DOHH2 (cell line): ENCODE results near the gene PGAP3.
A peak's percentile ranks its signal among the peaks of the same experiment; 100 is the strongest.
"Not testable (repeated sequence)": the region's sequence is repeated elsewhere in the genome, so short reads cannot be mapped to it uniquely, and the experiment has no call there.

Experiments used
- H3F3A ChIP-seq: fragments of 200-600 bp; sonication (generic), shearing (Covaris generic); 2 replicates; pipeline ENCODE4 v1.6.0; 2016; ENCODE audit warnings: antibody characterized with exemption, mild to moderate bottlenecking; ENCODE audit not compliant: control insufficient read depth, insufficient read depth
- H3K27ac ChIP-seq: fragments of 200-600 bp; sonication (generic); 2 replicates; pipeline ENCODE4 v1.5.1; 2014; ENCODE audit warnings: low read depth, mild to moderate bottlenecking, low read length, moderate library complexity
- H3K27me3 ChIP-seq: fragments of 200-600 bp; sonication (generic); 2 replicates; pipeline ENCODE4 v1.6.1; 2014; ENCODE audit warnings: mild to moderate bottlenecking, low read length, mixed read lengths; ENCODE audit not compliant: control insufficient read depth
- H3K36me3 ChIP-seq: fragments of 200-600 bp; sonication (generic); 2 replicates; pipeline ENCODE4 v1.6.1; 2014; ENCODE audit warnings: mild to moderate bottlenecking, low read length, moderate library complexity, mixed read lengths; ENCODE audit not compliant: control insufficient read depth
- H3K4me1 ChIP-seq: fragments of 200-600 bp; sonication (generic); 2 replicates; pipeline ENCODE4 v1.6.1; 2014; ENCODE audit warnings: mild to moderate bottlenecking, low read length, mixed read lengths; ENCODE audit not compliant: control insufficient read depth
- H3K4me2 ChIP-seq: fragments of 200-600 bp; sonication (generic); 2 replicates; pipeline ENCODE4 v1.6.0; 2014; ENCODE audit warnings: mild to moderate bottlenecking, low read length, moderate library complexity
- H3K4me3 ChIP-seq: fragments of 200-600 bp; sonication (generic); 2 replicates; pipeline ENCODE4 v1.5.1; 2014; ENCODE audit warnings: mild to moderate bottlenecking, low read length, mixed read lengths
- H3K79me2 ChIP-seq: fragments of 200-600 bp; sonication (generic); 2 replicates; pipeline ENCODE4 v1.6.1; 2014; ENCODE audit warnings: mild to moderate bottlenecking, low read length, mixed read lengths; ENCODE audit not compliant: control insufficient read depth
- H3K9me2 ChIP-seq: fragments of 200-600 bp; sonication (generic); replicated peaks from 2 replicates; pipeline ENCODE4 v1.6.1; 2014; ENCODE audit warnings: mild to moderate bottlenecking, low read length, mixed read lengths; ENCODE audit not compliant: control insufficient read depth
- H3K9me3 ChIP-seq: fragments of 200-600 bp; sonication (generic); 2 replicates; pipeline ENCODE4 v1.6.1; 2014; ENCODE audit warnings: antibody characterized with exemption, low read length, mixed read lengths; ENCODE audit not compliant: control insufficient read depth, insufficient read depth
- H4K20me1 ChIP-seq: fragments of 200-600 bp; sonication (generic); 2 replicates; pipeline ENCODE4 v1.6.0; 2014; ENCODE audit warnings: low read depth, mild to moderate bottlenecking, antibody characterized with exemption, low read length, moderate library complexity; ENCODE audit not compliant: control insufficient read depth, insufficient read depth
- EZH2phosphoT487 ChIP-seq: fragments of 200-600 bp; sonication (generic); IDR thresholded peaks from 2 replicates; pipeline ENCODE4 v1.6.1; 2017; ENCODE audit warnings: borderline replicate concordance, mild to moderate bottlenecking, antibody characterized with exemption, low read length, moderate library complexity, mixed read lengths
- TF ChIP-seq, protein P1 (sequence below): fragments of 200-600 bp; sonication (generic); IDR thresholded peaks from one replicate; pipeline ENCODE4 v1.5.1; 2014; ENCODE audit warnings: antibody characterized with exemption, mild to moderate bottlenecking, low read depth, low read length; ENCODE audit not compliant: poor library complexity, severe bottlenecking

Gene PGAP3

DNA sequence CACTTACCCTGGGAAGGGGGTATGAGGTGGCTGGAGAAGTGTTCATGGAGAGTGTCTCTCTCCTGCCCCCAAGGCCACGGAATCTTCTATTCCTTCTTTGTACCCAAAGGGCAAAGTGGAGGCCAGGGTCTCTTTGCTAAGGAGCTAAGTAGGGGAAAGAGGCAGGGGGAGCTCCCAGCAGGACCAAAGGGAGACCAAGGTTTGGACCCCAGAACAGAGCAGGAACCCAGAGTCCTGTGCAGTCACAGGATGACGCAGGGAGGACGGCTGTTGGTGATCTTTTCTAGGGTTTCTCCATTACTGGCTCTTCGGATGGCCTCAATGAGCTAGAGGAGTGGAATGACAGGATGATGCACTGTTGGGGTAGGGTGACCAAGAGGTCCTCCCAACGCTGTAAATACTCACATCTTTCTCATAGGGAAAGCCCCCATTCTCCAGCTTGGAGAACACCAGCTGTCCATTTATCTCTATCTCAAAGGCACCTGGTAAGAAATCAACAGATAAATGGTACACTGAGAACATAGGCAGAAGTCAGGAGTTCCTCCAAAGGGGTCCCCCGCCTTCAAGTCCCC, 41.5 kb upstream of the PGAP3 start:
- Histone ChIP-seq H3K27me3 (no peaks in the 10 kb centered on the region), H4K20me1 (no peaks in the 10 kb centered on the region), H3K4me1 (peaks cover 16% of the 10 kb centered on the region), H3K4me2 (peak overlapping the region; percentile 100), H3K9me2 (no peaks in the 10 kb centered on the region), H3K36me3 (peaks cover 26% of the 10 kb centered on the region), H3K27ac (no peak overlapping the region), H3K9me3 (no peaks in the 10 kb centered on the region), H3K79me2 (peaks cover 14% of the 10 kb centered on the region), H3K4me3 (peak overlapping the region; percentile 98), H3F3A (0 out of 2 replicates have a peak, but pooled peaks cover 2% of the 10 kb centered on the region)
- TF ChIP-seq EZH2phosphoT487 = no peak

DNA sequence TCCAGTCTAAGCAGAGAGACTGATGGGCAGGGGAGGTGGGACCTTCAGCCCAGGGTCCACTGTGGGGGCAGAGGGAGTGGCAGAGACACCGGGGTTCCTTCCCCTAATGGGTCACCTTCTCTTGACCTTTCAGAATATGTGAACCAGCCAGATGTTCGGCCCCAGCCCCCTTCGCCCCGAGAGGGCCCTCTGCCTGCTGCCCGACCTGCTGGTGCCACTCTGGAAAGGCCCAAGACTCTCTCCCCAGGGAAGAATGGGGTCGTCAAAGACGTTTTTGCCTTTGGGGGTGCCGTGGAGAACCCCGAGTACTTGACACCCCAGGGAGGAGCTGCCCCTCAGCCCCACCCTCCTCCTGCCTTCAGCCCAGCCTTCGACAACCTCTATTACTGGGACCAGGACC, 39.7 kb upstream of the PGAP3 start:
- Histone ChIP-seq H3K27ac (no peak overlapping the region), H3K9me3 (no peaks in the 10 kb centered on the region), H3K9me2 (no peaks in the 10 kb centered on the region), H3F3A (0 out of 2 replicates have a peak, but pooled peaks cover under 1% of the 10 kb centered on the region), H3K27me3 (no peaks in the 10 kb centered on the region), H3K4me3 (no peak overlapping the region), H3K4me2 (no peak overlapping the region), H3K36me3 (peaks cover 26% of the 10 kb centered on the region), H3K79me2 (peaks cover 14% of the 10 kb centered on the region), H3K4me1 (peaks cover 16% of the 10 kb centered on the region), H4K20me1 (no peaks in the 10 kb centered on the region)
- TF ChIP-seq, protein P1, sequence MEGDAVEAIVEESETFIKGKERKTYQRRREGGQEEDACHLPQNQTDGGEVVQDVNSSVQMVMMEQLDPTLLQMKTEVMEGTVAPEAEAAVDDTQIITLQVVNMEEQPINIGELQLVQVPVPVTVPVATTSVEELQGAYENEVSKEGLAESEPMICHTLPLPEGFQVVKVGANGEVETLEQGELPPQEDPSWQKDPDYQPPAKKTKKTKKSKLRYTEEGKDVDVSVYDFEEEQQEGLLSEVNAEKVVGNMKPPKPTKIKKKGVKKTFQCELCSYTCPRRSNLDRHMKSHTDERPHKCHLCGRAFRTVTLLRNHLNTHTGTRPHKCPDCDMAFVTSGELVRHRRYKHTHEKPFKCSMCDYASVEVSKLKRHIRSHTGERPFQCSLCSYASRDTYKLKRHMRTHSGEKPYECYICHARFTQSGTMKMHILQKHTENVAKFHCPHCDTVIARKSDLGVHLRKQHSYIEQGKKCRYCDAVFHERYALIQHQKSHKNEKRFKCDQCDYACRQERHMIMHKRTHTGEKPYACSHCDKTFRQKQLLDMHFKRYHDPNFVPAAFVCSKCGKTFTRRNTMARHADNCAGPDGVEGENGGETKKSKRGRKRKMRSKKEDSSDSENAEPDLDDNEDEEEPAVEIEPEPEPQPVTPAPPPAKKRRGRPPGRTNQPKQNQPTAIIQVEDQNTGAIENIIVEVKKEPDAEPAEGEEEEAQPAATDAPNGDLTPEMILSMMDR = no peak
- TF ChIP-seq EZH2phosphoT487 = no peak

DNA sequence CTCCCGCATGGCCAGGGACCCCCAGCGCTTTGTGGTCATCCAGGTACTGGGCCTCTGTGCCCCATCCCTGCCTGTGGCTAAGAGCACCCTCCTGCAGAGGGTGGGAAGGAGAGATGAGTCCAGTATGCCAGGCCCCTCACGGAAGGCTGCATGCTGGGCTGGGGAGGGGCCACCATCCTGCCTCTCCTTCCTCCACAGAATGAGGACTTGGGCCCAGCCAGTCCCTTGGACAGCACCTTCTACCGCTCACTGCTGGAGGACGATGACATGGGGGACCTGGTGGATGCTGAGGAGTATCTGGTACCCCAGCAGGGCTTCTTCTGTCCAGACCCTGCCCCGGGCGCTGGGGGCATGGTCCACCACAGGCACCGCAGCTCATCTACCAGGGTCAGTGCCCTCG, 38.8 kb upstream of the PGAP3 start:
- Histone ChIP-seq H3K79me2 (peaks cover 14% of the 10 kb centered on the region), H3K36me3 (peaks cover 26% of the 10 kb centered on the region), H3K27ac (no peak overlapping the region), H3K9me3 (no peaks in the 10 kb centered on the region), H4K20me1 (no peaks in the 10 kb centered on the region), H3K4me1 (peaks cover 16% of the 10 kb centered on the region), H3K9me2 (no peaks in the 10 kb centered on the region), H3F3A (no peaks in the 10 kb centered on the region), H3K4me2 (no peak overlapping the region), H3K27me3 (no peaks in the 10 kb centered on the region), H3K4me3 (no peak overlapping the region)
- TF ChIP-seq, protein P1 = no peak
- TF ChIP-seq EZH2phosphoT487 = no peak

DNA sequence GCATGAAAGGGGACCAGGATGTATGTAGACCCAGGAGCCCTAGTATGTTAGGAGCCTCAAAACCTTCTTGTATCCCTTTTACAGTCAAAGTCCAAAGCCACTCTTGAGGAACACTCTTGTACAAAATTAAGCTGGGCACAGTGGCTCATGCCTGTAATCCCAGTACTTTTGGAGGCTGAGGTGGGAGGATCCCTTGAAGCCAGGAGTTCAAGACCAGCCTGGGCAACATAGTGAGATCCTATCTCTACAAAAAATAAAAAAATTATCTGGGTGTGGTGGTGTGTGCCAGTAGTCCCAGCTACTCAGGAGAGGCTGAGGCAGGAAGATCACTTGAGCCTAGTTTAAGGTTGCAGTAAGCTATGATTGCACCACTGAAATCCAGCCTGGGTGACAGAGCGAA, 38.1 kb upstream of the PGAP3 start:
- Histone ChIP-seq H3K36me3 (peaks cover 26% of the 10 kb centered on the region), H3K4me1 (peaks cover 16% of the 10 kb centered on the region), H3K79me2 (peaks cover 14% of the 10 kb centered on the region)
- H3K4me2 ChIP-seq, H3K27me3 ChIP-seq, H3K9me2 ChIP-seq, H3K4me3 ChIP-seq, H3K9me3 ChIP-seq, H4K20me1 ChIP-seq, H3K27ac ChIP-seq, H3F3A ChIP-seq: not testable (repeated sequence)
